ENCODE measurements around the gene FXYD2.

FXYD2 gene

GRCh38 chr11:117824571-117825537, at the start of gene FXYD2:
TSS of gene FXYD2 (minus strand) at chr11:117824744. CDS start at chr11:117824678, 66 bp downstream.
- DNase-seq (ENCODE audit: low spot score in 2 of 2): no peak

GRCh38 chr11:117873828-117874125, 49.2 kb upstream of the FXYD2 start:
- Mint-ChIP-seq H3K27me3 (peaks cover 73% of the 10 kb centered on the region), H3K4me3 (no peak overlapping the region), H3K36me3 (ENCODE audit: insufficient read depth) (peaks cover 2% of the 10 kb centered on the region), H3K9me3 (no peaks in the 10 kb centered on the region), H3K4me1 (peaks cover 23% of the 10 kb centered on the region), H3K27ac (ENCODE audit: low read depth) (no peak overlapping the region)
- DNase-seq (ENCODE audit: low spot score in 2 of 2): no peak
- no peak for ATAC-seq (replicated peaks; ENCODE audit: extremely low read depth, poor library complexity, severe bottlenecking)

More at GRCh38 chr11:117824571-117825537, at the start of gene FXYD2:
- ATAC-seq (replicated peaks; ENCODE audit: extremely low read depth, poor library complexity, severe bottlenecking): no peak
- H3K36me3 Mint-ChIP-seq (ENCODE audit: insufficient read depth): peaks cover 4% of the 10 kb centered on the region
- peak within 1 kb of the TSS; percentile 61 for H3K27ac Mint-ChIP-seq (ENCODE audit: low read depth)
- H3K4me3 Mint-ChIP-seq: peak within 1 kb of the TSS; percentile 18
- H3K9me3 Mint-ChIP-seq: no peaks in the 10 kb centered on the region
- H3K4me1 Mint-ChIP-seq: peaks cover 53% of the 10 kb centered on the region
- no peaks in the 10 kb centered on the region for H3K27me3 Mint-ChIP-seq

GRCh38 chr11:117872975-117873827, 48.7 kb upstream of the FXYD2 start:
- Mint-ChIP-seq H3K4me3 (no peak overlapping the region), H3K36me3 (ENCODE audit: insufficient read depth) (peaks cover 2% of the 10 kb centered on the region), H3K27me3 (peaks cover 72% of the 10 kb centered on the region), H3K4me1 (peaks cover 23% of the 10 kb centered on the region), H3K9me3 (no peaks in the 10 kb centered on the region), H3K27ac (ENCODE audit: low read depth) (no peak overlapping the region)
- no peak for DNase-seq (ENCODE audit: low spot score in 2 of 2)
- no peak for ATAC-seq (replicated peaks; ENCODE audit: extremely low read depth, poor library complexity, severe bottlenecking)

- Mint-ChIP-seq H3K4me1 (peaks cover 23% of the 10 kb centered on the region), H3K27me3 (peaks cover 72% of the 10 kb centered on the region), H3K27ac (ENCODE audit: low read depth) (no peak overlapping the region), H3K9me3 (no peaks in the 10 kb centered on the region), H3K4me3 (no peak overlapping the region), H3K36me3 (ENCODE audit: insufficient read depth) (peaks cover 2% of the 10 kb centered on the region)
- DNase-seq (ENCODE audit: low spot score in 2 of 2): no peak
- ATAC-seq (replicated peaks; ENCODE audit: extremely low read depth, poor library complexity, severe bottlenecking): no peak
Measured at GRCh38 chr11:117872420-117872961, 47.9 kb upstream of the FXYD2 start.

- H3K4me3 Mint-ChIP-seq: no peak overlapping the region
- ATAC-seq (replicated peaks; ENCODE audit: extremely low read depth, poor library complexity, severe bottlenecking) (no peak), DNase-seq (ENCODE audit: low spot score in 2 of 2) (no peak)
- peaks cover 2% of the 10 kb centered on the region for H3K36me3 Mint-ChIP-seq (ENCODE audit: insufficient read depth)
- H3K27me3 Mint-ChIP-seq: peaks cover 72% of the 10 kb centered on the region
- no peak overlapping the region for H3K27ac Mint-ChIP-seq (ENCODE audit: low read depth)
- peaks cover 23% of the 10 kb centered on the region for H3K4me1 Mint-ChIP-seq
- no peaks in the 10 kb centered on the region for H3K9me3 Mint-ChIP-seq
Measured at GRCh38 chr11:117871784-117872183, 47.2 kb upstream of the FXYD2 start.

- no peak overlapping the region for H3K4me3 Mint-ChIP-seq
- peaks cover 68% of the 10 kb centered on the region for H3K27me3 Mint-ChIP-seq
- DNase-seq (ENCODE audit: low spot score in 2 of 2) (no peak), ATAC-seq (replicated peaks; ENCODE audit: extremely low read depth, poor library complexity, severe bottlenecking) (no peak)
- no peak overlapping the region for H3K27ac Mint-ChIP-seq (ENCODE audit: low read depth)
- H3K36me3 Mint-ChIP-seq (ENCODE audit: insufficient read depth): peaks cover 2% of the 10 kb centered on the region
- peaks cover 21% of the 10 kb centered on the region for H3K4me1 Mint-ChIP-seq
- H3K9me3 Mint-ChIP-seq: no peaks in the 10 kb centered on the region
Measured at GRCh38 chr11:117871160-117871559, 46.6 kb upstream of the FXYD2 start.

GRCh38 chr11:117870103-117870952, 45.8 kb upstream of the FXYD2 start:
- no peaks in the 10 kb centered on the region for H3K9me3 Mint-ChIP-seq
- ATAC-seq (replicated peaks; ENCODE audit: extremely low read depth, poor library complexity, severe bottlenecking) (no peak), DNase-seq (ENCODE audit: low spot score in 2 of 2) (no peak)
- H3K4me1 Mint-ChIP-seq: peaks cover 16% of the 10 kb centered on the region
- H3K4me3 Mint-ChIP-seq: no peak overlapping the region
- peaks cover 2% of the 10 kb centered on the region for H3K36me3 Mint-ChIP-seq (ENCODE audit: insufficient read depth)
- H3K27me3 Mint-ChIP-seq: peaks cover 60% of the 10 kb centered on the region
- H3K27ac Mint-ChIP-seq (ENCODE audit: low read depth): no peak overlapping the region

GRCh38 chr11:117869604-117870003, 45.1 kb upstream of the FXYD2 start:
- peaks cover 53% of the 10 kb centered on the region for H3K27me3 Mint-ChIP-seq
- H3K4me1 Mint-ChIP-seq: peaks cover 10% of the 10 kb centered on the region
- H3K27ac Mint-ChIP-seq (ENCODE audit: low read depth): no peak overlapping the region
- ATAC-seq (replicated peaks; ENCODE audit: extremely low read depth, poor library complexity, severe bottlenecking) (no peak), DNase-seq (ENCODE audit: low spot score in 2 of 2) (no peak)
- H3K9me3 Mint-ChIP-seq: no peaks in the 10 kb centered on the region
- no peaks in the 10 kb centered on the region for H3K36me3 Mint-ChIP-seq (ENCODE audit: insufficient read depth)
- no peak overlapping the region for H3K4me3 Mint-ChIP-seq

GRCh38 chr11:117868815-117869561, 44.4 kb upstream of the FXYD2 start:
- Mint-ChIP-seq H3K4me1 (peaks cover 5% of the 10 kb centered on the region), H3K4me3 (no peak overlapping the region), H3K36me3 (ENCODE audit: insufficient read depth) (no peaks in the 10 kb centered on the region), H3K27me3 (peaks cover 47% of the 10 kb centered on the region), H3K27ac (ENCODE audit: low read depth) (no peak overlapping the region), H3K9me3 (no peaks in the 10 kb centered on the region)
- DNase-seq (ENCODE audit: low spot score in 2 of 2): no peak
- ATAC-seq (replicated peaks; ENCODE audit: extremely low read depth, poor library complexity, severe bottlenecking): no peak

- H3K27ac Mint-ChIP-seq (ENCODE audit: low read depth): no peak overlapping the region
- no peak for ATAC-seq (replicated peaks; ENCODE audit: extremely low read depth, poor library complexity, severe bottlenecking)
- H3K4me3 Mint-ChIP-seq: no peak overlapping the region
- H3K9me3 Mint-ChIP-seq: no peaks in the 10 kb centered on the region
- no peaks in the 10 kb centered on the region for H3K4me1 Mint-ChIP-seq
- H3K27me3 Mint-ChIP-seq: peaks cover 43% of the 10 kb centered on the region
- DNase-seq (ENCODE audit: low spot score in 2 of 2): no peak
- H3K36me3 Mint-ChIP-seq (ENCODE audit: insufficient read depth): no peaks in the 10 kb centered on the region
Measured at GRCh38 chr11:117868088-117868487, 43.5 kb upstream of the FXYD2 start.

GRCh38 chr11:117866526-117866925, 42.0 kb upstream of the FXYD2 start:
- H3K4me3 Mint-ChIP-seq: no peak overlapping the region

More at GRCh38 chr11:117866526-117866925, 42.0 kb upstream of the FXYD2 start:
- H3K27ac Mint-ChIP-seq (ENCODE audit: low read depth): no peak overlapping the region
- ATAC-seq (replicated peaks; ENCODE audit: extremely low read depth, poor library complexity, severe bottlenecking) (no peak), DNase-seq (ENCODE audit: low spot score in 2 of 2) (no peak)
- no peaks in the 10 kb centered on the region for H3K4me1 Mint-ChIP-seq
- no peaks in the 10 kb centered on the region for H3K9me3 Mint-ChIP-seq
- H3K27me3 Mint-ChIP-seq: peaks cover 31% of the 10 kb centered on the region
- H3K36me3 Mint-ChIP-seq (ENCODE audit: insufficient read depth): no peaks in the 10 kb centered on the region
